OCI-LY3 (cell line): ENCODE data around the gene SH2B2.
"Not testable (repeated sequence)": the region's sequence is repeated elsewhere in the genome, so short reads cannot be mapped to it uniquely, and the experiment has no call there.

Experiments
- CTCF ChIP-seq: fragments of 200-600, 300-600 bp; sonication (generic); IDR thresholded peaks from 2 replicates; pipeline ENCODE4 v1.5.1; 2014; ENCODE audit warnings: antibody characterized with exemption, low read length, low read depth
- EZH2phosphoT487 ChIP-seq: fragments of 200-600 bp; shearing (Covaris generic); IDR thresholded peaks from 2 replicates; pipeline ENCODE4 v1.6.1; 2018; ENCODE audit warnings: antibody characterized with exemption, mixed run types, low read depth

GRCh38 chr7:102325106-102325505, 38.4 kb downstream of the SH2B2 start:
- TF ChIP-seq CTCF, EZH2phosphoT487: not testable (repeated sequence)
